GM12875 (cell line): ENCODE results near the gene CRHR1.

Experiments used
- H3K4me3 ChIP-seq: one replicate; pipeline ENCODE4 v1.5.1; 2011; ENCODE audit warnings: low read depth, low read length, control low read depth
- CTCF ChIP-seq: IDR thresholded peaks from 2 replicates; pipeline ENCODE4 v1.5.1; 2011; ENCODE audit warnings: low read depth, mild to moderate bottlenecking, control low read depth, inconsistent platforms, low read length, moderate library complexity, borderline replicate concordance; ENCODE audit not compliant: insufficient read depth

CRHR1 gene

GRCh38 chr17:45848405-45848804, 64.3 kb downstream of the CRHR1 start:
- TF ChIP-seq CTCF: no peak
- no peak overlapping the region for H3K4me3 ChIP-seq

- H3K4me3 ChIP-seq: no peak overlapping the region
- no peak for TF ChIP-seq CTCF
Observed at GRCh38 chr17:45848868-45849535, 64.9 kb downstream of the CRHR1 start.

- TF ChIP-seq CTCF: no peak
- H3K4me3 ChIP-seq: no peak overlapping the region
Observed at GRCh38 chr17:45849536-45849990, 65.4 kb downstream of the CRHR1 start.

GRCh38 chr17:45850011-45850410, 65.9 kb downstream of the CRHR1 start:
- TF ChIP-seq CTCF: no peak
- H3K4me3 ChIP-seq: no peak overlapping the region

GRCh38 chr17:45850468-45850867, 66.3 kb downstream of the CRHR1 start:
- no peak for TF ChIP-seq CTCF

GRCh38 chr17:45851022-45851421, 66.9 kb downstream of the CRHR1 start:
- TF ChIP-seq CTCF: no peak
- no peak overlapping the region for H3K4me3 ChIP-seq

More at GRCh38 chr17:45850468-45850867, 66.3 kb downstream of the CRHR1 start:
- no peak overlapping the region for H3K4me3 ChIP-seq

GRCh38 chr17:45851464-45851863, 67.3 kb downstream of the CRHR1 start:
- no peak for TF ChIP-seq CTCF
- H3K4me3 ChIP-seq: no peak overlapping the region
